Measurements from ENCODE around the gene SH3RF3.

DNA sequence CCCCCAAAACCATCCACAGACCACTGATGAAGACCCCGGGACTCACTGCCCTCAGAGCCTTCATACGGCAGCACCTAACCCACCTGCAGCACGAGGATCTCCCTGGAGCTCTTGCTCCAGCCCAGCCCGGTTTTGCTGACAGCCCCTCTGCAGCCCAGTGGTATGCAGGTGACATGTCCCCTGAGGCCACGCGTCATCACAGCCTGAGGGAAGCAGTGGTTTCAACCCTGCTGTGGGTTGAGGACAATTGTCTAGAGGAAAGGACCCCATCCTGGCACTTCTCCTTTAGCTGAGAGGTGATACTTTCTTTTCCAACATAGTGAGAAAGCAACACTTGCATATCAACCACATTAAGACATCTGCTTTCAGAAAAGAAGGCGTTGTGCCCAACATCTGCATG, 350.8 kb downstream of the SH3RF3 start:
- no peak for TF ChIP-seq SNAI2 (CRISPR knock-in tag; IDR thresholded peaks at IDR 0.05)
- TF ChIP-seq ZFP3 (CRISPR knock-in tag; IDR thresholded peaks at IDR 0.05) = no peak
- TF ChIP-seq, protein P1, sequence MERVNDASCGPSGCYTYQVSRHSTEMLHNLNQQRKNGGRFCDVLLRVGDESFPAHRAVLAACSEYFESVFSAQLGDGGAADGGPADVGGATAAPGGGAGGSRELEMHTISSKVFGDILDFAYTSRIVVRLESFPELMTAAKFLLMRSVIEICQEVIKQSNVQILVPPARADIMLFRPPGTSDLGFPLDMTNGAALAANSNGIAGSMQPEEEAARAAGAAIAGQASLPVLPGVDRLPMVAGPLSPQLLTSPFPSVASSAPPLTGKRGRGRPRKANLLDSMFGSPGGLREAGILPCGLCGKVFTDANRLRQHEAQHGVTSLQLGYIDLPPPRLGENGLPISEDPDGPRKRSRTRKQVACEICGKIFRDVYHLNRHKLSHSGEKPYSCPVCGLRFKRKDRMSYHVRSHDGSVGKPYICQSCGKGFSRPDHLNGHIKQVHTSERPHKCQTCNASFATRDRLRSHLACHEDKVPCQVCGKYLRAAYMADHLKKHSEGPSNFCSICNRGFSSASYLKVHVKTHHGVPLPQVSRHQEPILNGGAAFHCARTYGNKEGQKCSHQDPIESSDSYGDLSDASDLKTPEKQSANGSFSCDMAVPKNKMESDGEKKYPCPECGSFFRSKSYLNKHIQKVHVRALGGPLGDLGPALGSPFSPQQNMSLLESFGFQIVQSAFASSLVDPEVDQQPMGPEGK (CRISPR knock-in tag; IDR thresholded peaks at IDR 0.05; ENCODE audit: borderline replicate concordance) = no peak
- TF ChIP-seq, protein P2, sequence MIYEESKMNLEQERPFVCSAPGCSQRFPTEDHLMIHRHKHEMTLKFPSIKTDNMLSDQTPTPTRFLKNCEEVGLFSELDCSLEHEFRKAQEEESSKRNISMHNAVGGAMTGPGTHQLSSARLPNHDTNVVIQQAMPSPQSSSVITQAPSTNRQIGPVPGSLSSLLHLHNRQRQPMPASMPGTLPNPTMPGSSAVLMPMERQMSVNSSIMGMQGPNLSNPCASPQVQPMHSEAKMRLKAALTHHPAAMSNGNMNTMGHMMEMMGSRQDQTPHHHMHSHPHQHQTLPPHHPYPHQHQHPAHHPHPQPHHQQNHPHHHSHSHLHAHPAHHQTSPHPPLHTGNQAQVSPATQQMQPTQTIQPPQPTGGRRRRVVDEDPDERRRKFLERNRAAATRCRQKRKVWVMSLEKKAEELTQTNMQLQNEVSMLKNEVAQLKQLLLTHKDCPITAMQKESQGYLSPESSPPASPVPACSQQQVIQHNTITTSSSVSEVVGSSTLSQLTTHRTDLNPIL (CRISPR knock-in tag; IDR thresholded peaks at IDR 0.05; ENCODE audit: low read depth) = no peak
- no peak for TF ChIP-seq CSDC2 (CRISPR knock-in tag; IDR thresholded peaks at IDR 0.05)
- TF ChIP-seq BACH2 (CRISPR knock-in tag; IDR thresholded peaks at IDR 0.05; ENCODE audit: borderline replicate concordance) = no peak
- no peak for TF ChIP-seq ESRRG (CRISPR knock-in tag; IDR thresholded peaks at IDR 0.05)
- no peak for TF ChIP-seq ARNTL (CRISPR knock-in tag; IDR thresholded peaks at IDR 0.05; ENCODE audit: borderline replicate concordance, low read depth)

All from SK-N-SH treated with all-trans-retinoic acid at 6 μM for 48 hours (cell line).